Transverse colon (tissue), 4 donors: ENCODE results near the gene CDH13.

ENCODE experiments used
- CTCF ChIP-seq, 5 experiments: fragments of 200-600 bp in 3 of 5; fragments of 450-650 bp in 2 of 5; sonication (generic) in 3 of 5; IDR thresholded peaks; 1 replicate in 2 of 5; 2 replicates in 3 of 5; pipeline ENCODE4 v1.5.1; 2016 to 2017; ENCODE audit warnings: antibody characterized with exemption in 5 of 5, inconsistent platforms in 3 of 5, mild to moderate bottlenecking in 2 of 5, moderate library complexity in 1 of 5
- EP300 ChIP-seq: sonication (generic); formaldehyde crosslinking; IDR thresholded peaks from one replicate; pipeline ENCODE4 v1.6.1; 2017; ENCODE audit warnings: antibody characterized with exemption, low read depth
- POLR2AphosphoS5 ChIP-seq, 3 donors: sonication (generic); formaldehyde crosslinking; IDR thresholded peaks; one replicate each; pipeline ENCODE4 v1.6.1; 2016; ENCODE audit warnings: antibody characterized with exemption in 3 of 3

DNA sequence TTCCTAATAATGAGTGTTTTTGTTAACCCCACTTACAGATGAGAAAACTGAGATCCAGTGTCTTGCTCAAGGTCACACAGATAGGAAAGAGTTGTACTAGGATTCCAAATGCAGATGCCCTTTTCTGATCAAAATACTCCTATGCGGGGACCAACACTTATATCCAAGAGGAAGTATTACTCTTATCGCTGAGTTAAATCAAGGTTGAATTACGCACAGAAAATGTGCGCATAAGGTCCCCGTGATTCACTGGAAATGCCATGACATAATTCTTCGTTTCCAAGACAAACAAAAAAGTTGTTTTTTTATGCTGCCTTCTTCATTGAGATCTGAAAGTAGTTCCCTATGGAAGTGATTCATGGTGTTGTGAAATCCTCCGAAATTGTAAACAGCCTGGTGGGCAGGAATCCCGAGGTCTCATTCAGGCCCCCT lies 717.2 kb downstream of the CDH13 start:
- TF ChIP-seq POLR2AphosphoS5 (IDR thresholded peaks at IDR 0.05) (no peak), EP300 (no peak), CTCF (IDR thresholded peaks at IDR 0.05) (no peak)
